ENCODE results near the gene SPNS2. TPM values are rescaled to one million over a fixed set of nuclear protein-coding genes. Genes with fewer than 3 reads are reported as not detected.

Gene SPNS2
- total and polyA plus RNA-seq, 10 of the 15 experiments (the other 5 are each of a cell fraction or from before 2014, with no cell fraction given) = 0.04 to 1.1 (median 0.23) TPM; not detected in 2

- Histone ChIP-seq H3K36me3 (ENCODE audit: control insufficient read depth in 2 of 2, insufficient read depth in 2 of 2, low read length in 1 of 2) (no peaks in the 10 kb centered on the region), H3K27me3 (replicated peaks in 1 of 2; ENCODE audit: control insufficient read depth in 2 of 2, insufficient read depth in 2 of 2, low read length in 1 of 2) (peaks cover 0 to 3% of the 10 kb centered on the region in 2 experiments; a peak in 1 of 4 replicates), H3K4me2 (ENCODE audit: control insufficient read depth, insufficient read depth) (no peak overlapping the region), H3K27ac (ENCODE audit: control insufficient read depth, insufficient read depth) (no peak overlapping the region), H3K9ac (ENCODE audit: control insufficient read depth, insufficient read depth, low read length) (no peak overlapping the region), H3K4me1 (ENCODE audit: control insufficient read depth, insufficient read depth, low read length) (peaks cover 6% of the 10 kb centered on the region; the same call in 1 of the 2 replicates), H4K20me1 (ENCODE audit: control insufficient read depth, insufficient read depth) (no peaks in the 10 kb centered on the region), H3K4me3 (no peak overlapping the region), H3K9me3 (replicated peaks; ENCODE audit: control insufficient read depth, insufficient read depth, low read length) (no peaks in the 10 kb centered on the region), H2AFZ (ENCODE audit: control insufficient read depth, low read depth, low read length) (no peak overlapping the region), H3K79me2 (ENCODE audit: control insufficient read depth, insufficient read depth, low read length) (no peaks in the 10 kb centered on the region)
- in situ Hi-C loops (cut with MboI) (no loop called here), intact Hi-C loops (cut with micrococcal nuclease; ENCODE audit: unreplicated experiment) (no loop called here)
- RAD21 ChIA-PET (ENCODE audit: unreplicated experiment) = no interaction called here
- BruUV-seq (replicated peaks) = no TSS peak
- CTCF ChIA-PET = interaction anchor here (2.0 kb wide), 1 partner anchor 59 kb away, joined by 7 read pairs; no protein-coding TSS in a partner anchor
- POLR2A ChIA-PET = no interaction called here
- no peak for DNase-seq (ENCODE audit: low read depth, low spot score)
- 45% methylated on average over 8 of the region's 8 CpGs for WGBS (ENCODE audit: insufficient coverage, insufficient replicate concordance, low lambda C conversion rate, missing lambda C conversion rate)
- TF ChIP-seq SREBF2 (IDR thresholded peaks at IDR 0.05; ENCODE audit: low read length) (no peak), HSF1 (IDR thresholded peaks at IDR 0.05; ENCODE audit: low read depth, low read length) (no peak), BCL11A (IDR thresholded peaks at IDR 0.05; ENCODE audit: low read depth, low read length) (no peak)
- ATAC-seq = no peak
- SMC1A ChIA-PET (ENCODE audit: uncharacterized antibody, unreplicated experiment) = no interaction called here
- FAIRE-seq = no peak
Measured at GRCh38 chr17:4507361-4508111, 8.9 kb downstream of the SPNS2 start.

GRCh38 chr17:4508207-4508606 lies 9.5 kb downstream of the SPNS2 start:
- Histone ChIP-seq H3K79me2 (ENCODE audit: control insufficient read depth, insufficient read depth, low read length) (no peaks in the 10 kb centered on the region), H3K4me2 (ENCODE audit: control insufficient read depth, insufficient read depth) (no peak overlapping the region), H3K27ac (ENCODE audit: control insufficient read depth, insufficient read depth) (no peak overlapping the region), H2AFZ (ENCODE audit: control insufficient read depth, low read depth, low read length) (no peak overlapping the region), H3K4me1 (ENCODE audit: control insufficient read depth, insufficient read depth, low read length) (peaks cover 6% of the 10 kb centered on the region; the same call in 1 of the 2 replicates), H4K20me1 (ENCODE audit: control insufficient read depth, insufficient read depth) (no peaks in the 10 kb centered on the region), H3K4me3 (no peak overlapping the region), H3K9me3 (replicated peaks; ENCODE audit: control insufficient read depth, insufficient read depth, low read length) (no peaks in the 10 kb centered on the region), H3K27me3 (replicated peaks in 1 of 2; ENCODE audit: control insufficient read depth in 2 of 2, insufficient read depth in 2 of 2, low read length in 1 of 2) (no peaks in the 10 kb centered on the region; a peak in 1 of 4 replicates), H3K9ac (ENCODE audit: control insufficient read depth, insufficient read depth, low read length) (no peak overlapping the region), H3K36me3 (ENCODE audit: control insufficient read depth in 2 of 2, insufficient read depth in 2 of 2, low read length in 1 of 2) (no peaks in the 10 kb centered on the region)
- no TSS peak for BruUV-seq (replicated peaks)
- in situ Hi-C loops (cut with MboI) (no loop called here), intact Hi-C loops (cut with micrococcal nuclease; ENCODE audit: unreplicated experiment) (no loop called here)
- no peak for FAIRE-seq
- DNase-seq (ENCODE audit: low read depth, low spot score) = no peak
- RAD21 ChIA-PET (ENCODE audit: unreplicated experiment) = no interaction called here
- no peak for ATAC-seq
- CTCF ChIA-PET = interaction anchor here (2.0 kb wide), 1 partner anchor 59 kb away, joined by 7 read pairs; no protein-coding TSS in a partner anchor
- POLR2A ChIA-PET = no interaction called here
- 45% methylated on average over 3 of the region's 3 CpGs for WGBS (ENCODE audit: insufficient coverage, insufficient replicate concordance, low lambda C conversion rate, missing lambda C conversion rate)
- SMC1A ChIA-PET (ENCODE audit: uncharacterized antibody, unreplicated experiment) = interaction anchor here (1.0 kb wide), 1 partner anchor 11 kb away, joined by 4 read pairs; no protein-coding TSS in a partner anchor
- TF ChIP-seq EP300 (IDR thresholded peaks at IDR 0.05; ENCODE audit: borderline replicate concordance in 1 of 2, control insufficient read depth in 1 of 2, low read depth in 2 of 2, low read length in 2 of 2) (no peak), SMAD5 (IDR thresholded peaks at IDR 0.05; ENCODE audit: low read depth) (no peak), YBX1 (IDR thresholded peaks at IDR 0.05) (no peak), SREBF1 (IDR thresholded peaks at IDR 0.05; ENCODE audit: low read length) (no peak), MXI1 (IDR thresholded peaks at IDR 0.05; ENCODE audit: low read depth, low read length) (no peak), ZNF217 (IDR thresholded peaks at IDR 0.05) (no peak), SMAD1 (IDR thresholded peaks at IDR 0.05; ENCODE audit: low read depth, partially characterized antibody) (no peak), CBX5 (IDR thresholded peaks at IDR 0.05; ENCODE audit: low read depth) (no peak), ZBTB33 (IDR thresholded peaks at IDR 0.05) (no peak), FOS (IDR thresholded peaks at IDR 0.05; ENCODE audit: borderline replicate concordance, extremely low read depth, insufficient read length) (no peak), STAT3 (IDR thresholded peaks at IDR 0.05; ENCODE audit: low read depth, low read length) (no peak), ZBED1 (IDR thresholded peaks at IDR 0.05; ENCODE audit: borderline replicate concordance) (no peak), IRF4 (IDR thresholded peaks at IDR 0.05; ENCODE audit: low read depth, low read length) (no peak)
